Loucy (cell line): ENCODE data around the gene ATP5ME.
A peak's percentile ranks its signal among the peaks of the same experiment; 100 is the strongest.

Experiments
- H2AFZ ChIP-seq: fragments of 200-600 bp; sonication (generic); 2 replicates; pipeline ENCODE4 v1.6.0; 2016; ENCODE audit warnings: antibody characterized with exemption, mild to moderate bottlenecking, low read length, moderate library complexity
- H3F3A ChIP-seq: fragments of 200-600 bp; 2 replicates; pipeline ENCODE4 v1.6.0; 2016; ENCODE audit warnings: antibody characterized with exemption, low read depth, mild to moderate bottlenecking
- H3K27me3 ChIP-seq: fragments of 200-600 bp; sonication (generic); 2 replicates; pipeline ENCODE4 v1.6.1; 2014; ENCODE audit warnings: low read length, mild to moderate bottlenecking; ENCODE audit not compliant: insufficient read depth, poor library complexity, severe bottlenecking
- H3K36me3 ChIP-seq: fragments of 200-600 bp; sonication (generic); 2 replicates; pipeline ENCODE4 v1.6.1; 2016; ENCODE audit warnings: low read length; ENCODE audit not compliant: insufficient read depth
- H3K4me1 ChIP-seq: fragments of 200-600 bp; sonication (generic); 2 replicates; pipeline ENCODE4 v1.5.1; 2014; ENCODE audit warnings: low read length, mild to moderate bottlenecking; ENCODE audit not compliant: insufficient read depth, poor library complexity, severe bottlenecking
- H3K4me2 ChIP-seq: fragments of 200-600 bp; sonication (generic); 2 replicates; pipeline ENCODE4 v1.6.0; 2014; ENCODE audit warnings: antibody characterized with exemption, low read length, low read depth, mild to moderate bottlenecking; ENCODE audit not compliant: poor library complexity, severe bottlenecking
- H3K4me3 ChIP-seq: fragments of 200-600 bp; sonication (generic); 2 replicates; pipeline ENCODE4 v1.5.1; 2014; ENCODE audit warnings: low read length, mild to moderate bottlenecking, mixed read lengths; ENCODE audit not compliant: poor library complexity, severe bottlenecking
- H3K79me2 ChIP-seq: fragments of 200-600 bp; sonication (generic); 2 replicates; pipeline ENCODE4 v1.6.1; 2014; ENCODE audit warnings: low read length; ENCODE audit not compliant: insufficient read depth
- H3K9ac ChIP-seq: fragments of 200-600 bp; sonication (generic); 2 replicates; pipeline ENCODE4 v1.6.0; 2014; ENCODE audit warnings: mild to moderate bottlenecking, low read depth, low read length, moderate library complexity; ENCODE audit not compliant: poor library complexity, severe bottlenecking
- H3K9me2 ChIP-seq: fragments of 200-600 bp; sonication (generic); replicated peaks from 2 replicates; pipeline ENCODE4 v1.6.1; 2016; ENCODE audit warnings: low read depth, low read length, mixed read lengths
- H3K9me3 ChIP-seq: fragments of 200-600 bp; sonication (generic); 2 replicates; pipeline ENCODE4 v1.6.1; 2014; ENCODE audit warnings: mild to moderate bottlenecking, antibody characterized with exemption, low read length, low read depth; ENCODE audit not compliant: insufficient read depth
- H4K20me1 ChIP-seq: fragments of 200-600 bp; sonication (generic); 2 replicates; pipeline ENCODE4 v1.6.0; 2014; ENCODE audit warnings: antibody characterized with exemption, low read length, mild to moderate bottlenecking; ENCODE audit not compliant: insufficient read depth, poor library complexity, severe bottlenecking
- CTCF ChIP-seq: fragments of 200-600 bp; sonication (generic); conservative IDR thresholded peaks from 2 replicates; pipeline ENCODE4 v1.5.1; 2014; ENCODE audit warnings: mild to moderate bottlenecking, antibody characterized with exemption, low read length
- EZH2phosphoT487 ChIP-seq: fragments of 200-600 bp; IDR thresholded peaks from 2 replicates; pipeline ENCODE4 v1.6.1; 2018; ENCODE audit warnings: antibody characterized with exemption, mild to moderate bottlenecking, moderate library complexity, borderline replicate concordance

Gene ATP5ME

GRCh38 chr4:717601-718320, 43.7 kb upstream of the ATP5ME start:
- Histone ChIP-seq H3K9ac (no peak overlapping the region), H3K9me3 (no peaks in the 10 kb centered on the region), H3K4me1 (no peaks in the 10 kb centered on the region), H2AFZ (no peak overlapping the region), H4K20me1 (peaks cover 37% of the 10 kb centered on the region), H3K79me2 (peaks cover 77% of the 10 kb centered on the region), H3K9me2 (no peaks in the 10 kb centered on the region), H3K4me2 (no peak overlapping the region), H3K27me3 (no peaks in the 10 kb centered on the region), H3K4me3 (no peak overlapping the region), H3K36me3 (peaks cover under 1% of the 10 kb centered on the region; the same call in 1 of the 2 replicates), H3F3A (no peaks in the 10 kb centered on the region)
- no peak for TF ChIP-seq EZH2phosphoT487
- no peak for TF ChIP-seq CTCF

GRCh38 chr4:714087-714486, 40.0 kb upstream of the ATP5ME start:
- Histone ChIP-seq H3K36me3 (no peaks in the 10 kb centered on the region), H2AFZ (no peak overlapping the region), H3K79me2 (peaks cover 76% of the 10 kb centered on the region), H3K4me1 (peaks cover 17% of the 10 kb centered on the region), H3K27me3 (no peaks in the 10 kb centered on the region), H3K9me2 (no peaks in the 10 kb centered on the region), H3K4me2 (peak overlapping the region; percentile 18), H3F3A (no peaks in the 10 kb centered on the region), H3K9me3 (no peaks in the 10 kb centered on the region), H3K4me3 (no peak overlapping the region), H4K20me1 (peaks cover 51% of the 10 kb centered on the region), H3K9ac (no peak overlapping the region)
- TF ChIP-seq CTCF: no peak
- TF ChIP-seq EZH2phosphoT487: no peak

- Histone ChIP-seq H3K9ac (no peak overlapping the region), H3K4me3 (no peak overlapping the region), H3K36me3 (no peaks in the 10 kb centered on the region), H2AFZ (no peak overlapping the region), H3K79me2 (peaks cover 77% of the 10 kb centered on the region), H3K27me3 (no peaks in the 10 kb centered on the region), H3K9me2 (no peaks in the 10 kb centered on the region), H3K4me2 (peak overlapping the region; percentile 5), H3K4me1 (peaks cover 25% of the 10 kb centered on the region), H3F3A (no peaks in the 10 kb centered on the region), H4K20me1 (peaks cover 47% of the 10 kb centered on the region), H3K9me3 (no peaks in the 10 kb centered on the region)
- TF ChIP-seq CTCF (no peak), EZH2phosphoT487 (no peak)
Measured at GRCh38 chr4:712916-713632, 39.0 kb upstream of the ATP5ME start.
